Upper lobe of left lung (tissue), 6 donors: ENCODE results near the gene TFCP2. TPM values are rescaled to one million over a fixed set of nuclear protein-coding genes. Genes with fewer than 3 reads are reported as not detected.

Experiments used
- ATAC-seq, 2 donors: fragments of 200-7000 bp; cut with Tn5 transposase; one replicate each; pipeline ENCODE4 v1.9.1; 2022; ENCODE audit warnings: mild to moderate bottlenecking in 2 of 2, moderate library complexity in 2 of 2; ENCODE audit not compliant: low FRiP score in 2 of 2
- DNase-seq, 2 donors: peaks; one replicate each; pipeline ENCODE4 v3.0.0-alpha.2; 2019 to 2020
- H3K27ac ChIP-seq, 4 donors: fragments of 200-600 bp; sonication (generic); one replicate each; pipeline ENCODE4 v1.5.1; 2016 to 2019
- H3K27me3 ChIP-seq, 4 donors: fragments of 200-600 bp; sonication (generic); one replicate each; pipeline ENCODE4 v1.5.1; 2017 to 2019
- H3K36me3 ChIP-seq, 4 donors: fragments of 200-600 bp; sonication (generic); one replicate each; pipeline ENCODE4 v1.5.1; 2016 to 2019
- H3K4me1 ChIP-seq, 4 donors: fragments of 200-600 bp; sonication (generic); one replicate each; pipeline ENCODE4 v1.5.1; 2018 to 2019
- H3K4me3 ChIP-seq, 4 donors: fragments of 200-600 bp; sonication (generic); one replicate each; pipeline ENCODE4 v1.5.1; 2017 to 2019; ENCODE audit warnings: mild to moderate bottlenecking in 2 of 4, moderate library complexity in 1 of 4
- H3K9me3 ChIP-seq, 4 donors: fragments of 200-600 bp; sonication (generic); one replicate each; pipeline ENCODE4 v1.5.1; 2018 to 2019
- CTCF ChIP-seq, 6 experiments: fragments of 450-650 bp in 4 of 6; fragments of 200-600 bp in 2 of 6; sonication (generic) in 2 of 6; IDR thresholded peaks; one replicate each; pipeline ENCODE4 v1.5.1; 2016 to 2019; ENCODE audit warnings: antibody characterized with exemption in 6 of 6
- EP300 ChIP-seq, 4 donors: sonication (generic); formaldehyde crosslinking; IDR thresholded peaks; one replicate each; pipeline ENCODE4 v1.5.1; 2017; ENCODE audit warnings: antibody characterized with exemption in 4 of 4, control low read depth in 2 of 4
- POLR2A ChIP-seq, 4 donors: fragments of 450-650 bp; IDR thresholded peaks; one replicate each; pipeline ENCODE4 v1.5.1; 2016 to 2017; ENCODE audit warnings: antibody characterized with exemption in 4 of 4, mild to moderate bottlenecking in 2 of 4
- POLR2AphosphoS5 ChIP-seq, 2 donors: sonication (generic); formaldehyde crosslinking; IDR thresholded peaks; one replicate each; pipeline ENCODE4 v1.5.1; 2017; ENCODE audit warnings: antibody characterized with exemption in 2 of 2
- WGBS, 2 donors: methylation state at CpG; one replicate each; pipeline ENCODE4 v1.1.5; 2017 to 2018; 5-methylcytosine and 5-hydroxymethylcytosine counted together
- small RNA-seq, 4 donors: library from RNA; depleted of rRNA; stranded (forward); fragments of <200 nt; gene quantifications; one replicate each; pipeline ENCODE3, GENCODE V24; 2016
- total RNA-seq, 6 donors: library from RNA; depleted of rRNA in 4 of 6; stranded (reverse); fragments of >200 nt in 4 of 6; gene quantifications; one replicate each; pipeline versions ENCODE4 v1.1.0 to v1.2.1, GENCODE V29; 2016 to 2021
- donor health status: DM: no; HTN: no; CAD: no; lungs with moderate emphysema.
- donor health status: DM: no; HTN: yes; CAD: no; lungs with severe emphysema.

Gene TFCP2
- total RNA-seq, 6 donors from 2014 or later = 9.6 to 23.3 (median 20.0) TPM

- peak; percentile 95 to 97 for DNase-seq
- H3K27me3 ChIP-seq = no peaks in the 10 kb centered on the region
- H3K9me3 ChIP-seq = no peaks in the 10 kb centered on the region
- H3K36me3 ChIP-seq = peaks cover 4 to 21% (median 11%) of the 10 kb centered on the region in 4 donors
- H3K4me1 ChIP-seq = peaks cover 18 to 24% (median 21%) of the 10 kb centered on the region in 4 donors
- 4 to 7% methylated on average over 27 to 47 of the region's 51 CpGs for WGBS, 2 donors
- H3K4me3 ChIP-seq = peak within 1 kb of the TSS; percentile 60 to 90 (median 68)
- ATAC-seq = peak; percentile 99
- TF ChIP-seq CTCF (IDR thresholded peaks at IDR 0.05) = peak; percentile 81 to 95 (median 89)
- no peak for TF ChIP-seq EP300 (IDR thresholded peaks at IDR 0.05)
- TF ChIP-seq POLR2A (IDR thresholded peaks at IDR 0.05) = peak in 3 of 4 donors; percentile 55 to 86 (median 62)
- peak; percentile 86 to 87 for TF ChIP-seq POLR2AphosphoS5 (IDR thresholded peaks at IDR 0.05)
- H3K27ac ChIP-seq = peak within 1 kb of the TSS; percentile 88 to 96 (median 94)
Measured at GRCh38 chr12:51047655-51048540, 125.0 kb downstream of the TFCP2 start, which contains the start of gene LETMD1. TSS of gene LETMD1 (plus strand) at chr12:51048327. CDS start at chr12:51048357, 30 bp downstream.

Small RNA genes within 50 kb of the gene (small RNA-seq; reads per million reads assigned to genes)
- 0 reads per million in 4 donors for gene RF00019
- 0 reads per million in 4 donors for gene RNU6-199P

Other genes with a start within 250 kb of the TFCP2 start
- gene HIGD1C, start 220.6 kb downstream of the TFCP2 start, total RNA-seq = not detected
- gene SLC11A2, start 146.8 kb downstream of the TFCP2 start, total RNA-seq = 100 to 1,000 TPM in 1 of 6 donors, 10 to 100 TPM in 5; 67.3 to 110 (median 87.0) TPM
- 10 to 100 TPM; 36.3 to 98.9 (median 58.1) TPM for gene LETMD1, start 124.8 kb downstream of the TFCP2 start, total RNA-seq
- gene CSRNP2, start 89.5 kb downstream of the TFCP2 start, total RNA-seq = 10 to 100 TPM; 20.3 to 29.6 (median 23.5) TPM
- gene POU6F1, start 44.9 kb upstream of the TFCP2 start, total RNA-seq = 10 to 100 TPM in 4 of 6 donors, 1 to 10 TPM in 2; 6.8 to 28.3 (median 12.9) TPM
- 100 to 1,000 TPM; 182 to 492 (median 236) TPM for gene DAZAP2, start 65.7 kb upstream of the TFCP2 start, total RNA-seq
- 10 to 100 TPM; 25.1 to 58.2 (median 28.8) TPM for gene SMAGP, start 97.3 kb upstream of the TFCP2 start, total RNA-seq
- gene BIN2, start 151.0 kb upstream of the TFCP2 start, total RNA-seq = 10 to 100 TPM; 16.5 to 54.5 (median 30.6) TPM
- not detected for gene CELA1, start 173.5 kb upstream of the TFCP2 start, total RNA-seq
- 10 to 100 TPM in 5 of 6 donors, 1 to 10 TPM in 1; 8.3 to 56.6 (median 21.3) TPM for gene GALNT6, start 218.3 kb upstream of the TFCP2 start, total RNA-seq